ENCODE measurements around the gene WDR93. TPM values are rescaled to one million over a fixed set of nuclear protein-coding genes. Genes with fewer than 3 reads are reported as not detected.

WDR93 gene
- total RNA-seq, 4 donors from 2014 or later = 1.5 TPM; not detected in 3

DNA sequence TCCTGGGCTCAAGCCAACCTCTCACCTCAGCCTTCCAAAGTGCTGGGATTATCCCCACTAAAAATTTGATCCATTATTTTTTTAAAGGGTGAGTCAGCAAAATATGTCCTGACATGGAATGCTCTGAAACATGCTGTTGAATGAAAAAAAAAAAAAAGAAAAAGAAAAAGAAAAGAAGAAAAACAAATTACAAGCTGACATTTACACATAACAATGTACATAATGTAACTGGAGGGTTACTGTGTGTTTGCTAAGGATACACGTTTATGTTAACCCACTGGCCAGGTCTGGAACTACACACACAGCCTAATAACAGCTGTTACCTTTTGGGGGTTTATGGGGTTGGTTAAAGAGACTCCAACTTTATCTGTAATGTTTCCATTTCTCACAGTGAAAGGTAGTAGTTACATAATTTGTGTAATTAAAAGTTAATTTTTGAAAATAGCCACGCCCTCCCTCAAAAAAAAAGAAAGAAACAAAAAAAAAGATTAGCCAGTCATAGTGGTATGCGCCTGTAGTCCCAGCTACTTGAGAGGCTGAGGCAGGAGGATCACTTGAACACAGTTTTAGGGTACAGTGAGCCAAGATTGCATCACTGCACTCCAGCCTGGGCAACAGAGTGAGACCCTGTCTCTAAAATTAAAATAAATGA, 82.4 kb downstream of the WDR93 start:
- intact Hi-C loops (cut with DNase I; ENCODE audit: low total_unique reads) = no loop called here
- H3K4me1 ChIP-seq = no peaks in the 10 kb centered on the region
- no peak for DNase-seq
- H3K9me3 ChIP-seq = no peaks in the 10 kb centered on the region
- TF ChIP-seq, protein P1, sequence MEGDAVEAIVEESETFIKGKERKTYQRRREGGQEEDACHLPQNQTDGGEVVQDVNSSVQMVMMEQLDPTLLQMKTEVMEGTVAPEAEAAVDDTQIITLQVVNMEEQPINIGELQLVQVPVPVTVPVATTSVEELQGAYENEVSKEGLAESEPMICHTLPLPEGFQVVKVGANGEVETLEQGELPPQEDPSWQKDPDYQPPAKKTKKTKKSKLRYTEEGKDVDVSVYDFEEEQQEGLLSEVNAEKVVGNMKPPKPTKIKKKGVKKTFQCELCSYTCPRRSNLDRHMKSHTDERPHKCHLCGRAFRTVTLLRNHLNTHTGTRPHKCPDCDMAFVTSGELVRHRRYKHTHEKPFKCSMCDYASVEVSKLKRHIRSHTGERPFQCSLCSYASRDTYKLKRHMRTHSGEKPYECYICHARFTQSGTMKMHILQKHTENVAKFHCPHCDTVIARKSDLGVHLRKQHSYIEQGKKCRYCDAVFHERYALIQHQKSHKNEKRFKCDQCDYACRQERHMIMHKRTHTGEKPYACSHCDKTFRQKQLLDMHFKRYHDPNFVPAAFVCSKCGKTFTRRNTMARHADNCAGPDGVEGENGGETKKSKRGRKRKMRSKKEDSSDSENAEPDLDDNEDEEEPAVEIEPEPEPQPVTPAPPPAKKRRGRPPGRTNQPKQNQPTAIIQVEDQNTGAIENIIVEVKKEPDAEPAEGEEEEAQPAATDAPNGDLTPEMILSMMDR (IDR thresholded peaks at IDR 0.05) = no peak
- no peak for TF ChIP-seq POLR2A (IDR thresholded peaks at IDR 0.05)
- H3K27me3 ChIP-seq = no peaks in the 10 kb centered on the region
- H3K27ac ChIP-seq = no peak overlapping the region
- H3K36me3 ChIP-seq = no peaks in the 10 kb centered on the region
- no peak overlapping the region for H3K4me3 ChIP-seq

GRCh38 chr15:89774492-89774891, 83.9 kb downstream of the WDR93 start:
- no peak overlapping the region for H3K27ac ChIP-seq
- intact Hi-C loops (cut with DNase I; ENCODE audit: low total_unique reads) = no loop called here

DNA sequence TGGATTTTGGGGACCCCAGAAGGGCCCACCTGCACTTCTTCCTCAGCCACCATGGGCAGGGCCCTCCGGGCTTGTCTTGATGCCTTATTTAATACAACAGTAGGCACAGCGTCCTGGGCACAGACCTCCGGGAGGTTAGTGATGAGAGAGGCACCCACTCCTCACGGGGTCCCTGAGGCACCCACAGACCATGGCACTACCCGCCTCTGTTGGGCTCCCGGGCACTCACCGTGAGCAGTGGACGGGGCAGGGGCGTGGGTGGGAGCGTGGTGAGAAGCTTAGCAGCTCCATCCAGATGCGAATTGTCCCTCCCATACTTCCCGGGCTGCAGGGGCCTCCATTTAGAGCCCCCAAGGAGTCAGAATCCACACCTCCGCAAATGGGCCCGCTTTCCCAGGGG, 85.2 kb downstream of the WDR93 start:
- Histone ChIP-seq H3K27ac (no peak overlapping the region), H3K9me3 (no peaks in the 10 kb centered on the region), H3K4me3 (peak overlapping the region in 1 of 2 donors; percentile 35), H3K36me3 (no peaks in the 10 kb centered on the region), H3K27me3 (no peaks in the 10 kb centered on the region), H3K4me1 (no peaks in the 10 kb centered on the region)
- DNase-seq = no peak
- intact Hi-C loops (cut with DNase I; ENCODE audit: low total_unique reads) = no loop called here
- no peak for TF ChIP-seq POLR2A (IDR thresholded peaks at IDR 0.05)
- TF ChIP-seq, protein P1 (IDR thresholded peaks at IDR 0.05) = no peak

More at GRCh38 chr15:89774492-89774891, 83.9 kb downstream of the WDR93 start:
- TF ChIP-seq, protein P1 (IDR thresholded peaks at IDR 0.05) = no peak
- no peak for TF ChIP-seq POLR2A (IDR thresholded peaks at IDR 0.05)
- DNase-seq = no peak
- no peaks in the 10 kb centered on the region for H3K4me1 ChIP-seq
- H3K36me3 ChIP-seq = no peaks in the 10 kb centered on the region
- H3K9me3 ChIP-seq = no peaks in the 10 kb centered on the region
- no peak overlapping the region for H3K4me3 ChIP-seq
- H3K27me3 ChIP-seq = no peaks in the 10 kb centered on the region

DNA sequence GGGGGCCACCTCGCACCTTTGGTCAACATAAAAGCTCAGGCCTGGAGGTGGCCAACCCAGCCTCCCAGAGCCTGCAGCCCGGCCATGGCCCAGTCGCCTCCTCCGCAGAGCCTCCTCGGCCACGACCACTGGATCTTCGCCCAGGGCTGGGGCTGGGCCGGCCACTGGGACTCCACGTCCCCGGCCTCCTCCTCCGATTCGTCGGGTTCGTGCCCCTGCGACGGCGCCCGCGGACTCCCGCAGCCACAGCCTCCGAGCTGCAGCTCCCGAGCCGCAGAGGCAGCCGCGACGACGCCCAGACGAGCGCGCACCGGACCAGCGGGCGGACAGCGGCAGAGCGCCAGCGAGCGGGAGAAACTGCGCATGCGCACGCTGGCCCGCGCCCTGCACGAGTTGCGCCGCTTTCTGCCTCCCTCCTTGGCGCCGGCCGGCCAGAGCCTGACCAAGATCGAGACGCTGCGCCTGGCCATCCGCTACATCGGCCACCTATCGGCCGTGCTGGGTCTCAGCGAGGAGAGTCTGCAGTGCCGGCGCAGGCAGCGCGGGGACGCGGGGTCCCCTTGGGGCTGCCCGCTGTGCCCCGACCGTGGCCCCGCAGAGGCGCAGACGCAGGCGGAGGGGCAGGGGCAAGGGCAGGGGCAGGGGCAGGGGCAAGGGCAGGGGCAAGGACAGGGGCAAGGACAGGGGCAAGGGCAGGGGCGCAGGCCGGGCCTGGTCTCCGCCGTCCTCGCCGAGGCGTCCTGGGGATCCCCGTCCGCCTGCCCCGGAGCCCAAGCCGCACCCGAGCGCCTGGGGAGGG, 85.9 kb downstream of the WDR93 start, which contains the start of gene MESP2:
Gene MESP2 (plus strand): TSS at position 59 of the 799 bp plus-strand sequence. CDS start 26 bp downstream, at position 85.
- peak within 1 kb of the TSS; percentile 18 to 35 for H3K4me3 ChIP-seq

More for the DNA sequence above, 85.9 kb downstream of the WDR93 start, which contains the start of gene MESP2:
- peak; percentile 76 to 86 for DNase-seq
- intact Hi-C loops (cut with DNase I; ENCODE audit: low total_unique reads) = no loop called here
- no peaks in the 10 kb centered on the region for H3K9me3 ChIP-seq
- H3K27me3 ChIP-seq = no peaks in the 10 kb centered on the region
- TF ChIP-seq, protein P1 (IDR thresholded peaks at IDR 0.05) = peak; percentile 28 to 64 (median 54)
- no peak for TF ChIP-seq POLR2A (IDR thresholded peaks at IDR 0.05)
- H3K36me3 ChIP-seq = no peaks in the 10 kb centered on the region
- peak within 1 kb of the TSS in 1 of 2 donors; percentile 21 for H3K27ac ChIP-seq
- no peaks in the 10 kb centered on the region for H3K4me1 ChIP-seq

Measured in uterus (tissue), 4 donors.